Measurements from ENCODE around the gene PNPLA8.

The PNPLA8 gene

DNA sequence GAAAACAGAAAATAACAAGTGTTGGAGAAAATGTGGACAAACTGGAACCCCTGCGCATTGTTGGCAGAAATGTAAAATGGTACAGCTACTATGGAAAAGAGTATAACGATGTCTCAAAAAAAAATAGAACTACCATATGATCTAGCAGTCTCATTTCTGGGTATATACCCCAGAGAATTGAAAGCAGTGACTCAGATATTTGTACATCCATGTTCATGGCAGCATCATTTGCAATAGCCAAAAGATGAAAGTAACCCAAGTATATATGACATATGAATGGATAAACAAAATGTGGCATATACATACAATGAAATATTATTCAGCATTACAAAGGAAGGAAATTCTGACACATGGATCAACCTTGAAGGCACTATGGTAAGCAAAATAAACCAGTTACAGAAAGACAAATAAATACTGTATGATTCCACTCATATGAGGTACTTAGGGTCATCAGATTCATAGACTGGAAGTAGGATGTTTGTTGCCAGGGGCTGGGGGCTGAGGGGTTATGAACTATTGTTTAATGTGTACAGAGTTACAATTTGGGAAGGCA, 74.6 kb downstream of the PNPLA8 start:
- Histone ChIP-seq H4K20me1 (ENCODE audit: insufficient read depth, low read length, poor library complexity, severe bottlenecking) (no peaks in the 10 kb centered on the region), H3K79me2 (ENCODE audit: insufficient read depth, low read length) (no peaks in the 10 kb centered on the region), H3K9me3 (ENCODE audit: insufficient read depth, low read depth, low read length) (no peaks in the 10 kb centered on the region), H3F3A (ENCODE audit: low read depth) (no peaks in the 10 kb centered on the region), H3K36me3 (ENCODE audit: insufficient read depth, low read length) (no peaks in the 10 kb centered on the region), H3K4me2 (ENCODE audit: low read depth, low read length, poor library complexity, severe bottlenecking) (no peak overlapping the region), H3K4me3 (ENCODE audit: low read length, poor library complexity, severe bottlenecking) (no peak overlapping the region), H2AFZ (ENCODE audit: low read length) (no peak overlapping the region), H3K9ac (ENCODE audit: low read depth, low read length, poor library complexity, severe bottlenecking) (no peak overlapping the region), H3K9me2 (replicated peaks; ENCODE audit: low read depth, low read length) (no peaks in the 10 kb centered on the region), H3K4me1 (ENCODE audit: insufficient read depth, low read length, poor library complexity, severe bottlenecking) (no peaks in the 10 kb centered on the region), H3K27me3 (ENCODE audit: insufficient read depth, low read length, poor library complexity, severe bottlenecking) (no peaks in the 10 kb centered on the region)
- no peak for TF ChIP-seq EZH2phosphoT487 (IDR thresholded peaks at IDR 0.05; ENCODE audit: borderline replicate concordance)
- TF ChIP-seq, protein P1, sequence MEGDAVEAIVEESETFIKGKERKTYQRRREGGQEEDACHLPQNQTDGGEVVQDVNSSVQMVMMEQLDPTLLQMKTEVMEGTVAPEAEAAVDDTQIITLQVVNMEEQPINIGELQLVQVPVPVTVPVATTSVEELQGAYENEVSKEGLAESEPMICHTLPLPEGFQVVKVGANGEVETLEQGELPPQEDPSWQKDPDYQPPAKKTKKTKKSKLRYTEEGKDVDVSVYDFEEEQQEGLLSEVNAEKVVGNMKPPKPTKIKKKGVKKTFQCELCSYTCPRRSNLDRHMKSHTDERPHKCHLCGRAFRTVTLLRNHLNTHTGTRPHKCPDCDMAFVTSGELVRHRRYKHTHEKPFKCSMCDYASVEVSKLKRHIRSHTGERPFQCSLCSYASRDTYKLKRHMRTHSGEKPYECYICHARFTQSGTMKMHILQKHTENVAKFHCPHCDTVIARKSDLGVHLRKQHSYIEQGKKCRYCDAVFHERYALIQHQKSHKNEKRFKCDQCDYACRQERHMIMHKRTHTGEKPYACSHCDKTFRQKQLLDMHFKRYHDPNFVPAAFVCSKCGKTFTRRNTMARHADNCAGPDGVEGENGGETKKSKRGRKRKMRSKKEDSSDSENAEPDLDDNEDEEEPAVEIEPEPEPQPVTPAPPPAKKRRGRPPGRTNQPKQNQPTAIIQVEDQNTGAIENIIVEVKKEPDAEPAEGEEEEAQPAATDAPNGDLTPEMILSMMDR (conservative IDR thresholded peaks at IDR 0.05; ENCODE audit: low read length) = no peak

DNA sequence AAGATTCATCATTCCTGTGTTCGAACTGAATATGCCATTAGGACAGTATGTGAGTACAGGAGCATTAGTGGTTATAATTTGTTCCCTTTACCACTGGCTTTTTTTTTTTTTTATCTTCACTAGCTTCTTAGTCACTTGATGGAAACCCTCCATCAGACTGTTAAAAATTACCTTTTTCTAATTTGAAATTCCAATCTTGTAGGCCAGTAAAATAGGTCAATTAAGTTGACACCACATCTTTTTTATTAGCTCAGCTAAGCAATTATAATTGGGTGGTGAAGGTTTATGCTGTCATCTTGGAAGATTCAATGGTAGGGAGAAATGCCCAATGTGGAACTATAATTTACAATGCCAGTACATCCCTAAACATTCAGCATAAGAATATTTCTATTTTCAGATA, 75.8 kb downstream of the PNPLA8 start:
- H4K20me1 ChIP-seq (ENCODE audit: insufficient read depth, low read length, poor library complexity, severe bottlenecking) = no peaks in the 10 kb centered on the region
- H3K27me3 ChIP-seq (ENCODE audit: insufficient read depth, low read length, poor library complexity, severe bottlenecking) = no peaks in the 10 kb centered on the region
- H2AFZ ChIP-seq (ENCODE audit: low read length) = no peak overlapping the region
- no peaks in the 10 kb centered on the region for H3K9me3 ChIP-seq (ENCODE audit: insufficient read depth, low read depth, low read length)
- H3K36me3 ChIP-seq (ENCODE audit: insufficient read depth, low read length) = no peaks in the 10 kb centered on the region
- TF ChIP-seq EZH2phosphoT487 (IDR thresholded peaks at IDR 0.05; ENCODE audit: borderline replicate concordance) = no peak
- TF ChIP-seq, protein P1 (conservative IDR thresholded peaks at IDR 0.05; ENCODE audit: low read length) = no peak
- no peaks in the 10 kb centered on the region for H3K9me2 ChIP-seq (replicated peaks; ENCODE audit: low read depth, low read length)
- no peaks in the 10 kb centered on the region for H3F3A ChIP-seq (ENCODE audit: low read depth)
- H3K79me2 ChIP-seq (ENCODE audit: insufficient read depth, low read length) = no peaks in the 10 kb centered on the region
- H3K4me3 ChIP-seq (ENCODE audit: low read length, poor library complexity, severe bottlenecking) = no peak overlapping the region
- no peaks in the 10 kb centered on the region for H3K4me1 ChIP-seq (ENCODE audit: insufficient read depth, low read length, poor library complexity, severe bottlenecking)
- no peak overlapping the region for H3K4me2 ChIP-seq (ENCODE audit: low read depth, low read length, poor library complexity, severe bottlenecking)
- H3K9ac ChIP-seq (ENCODE audit: low read depth, low read length, poor library complexity, severe bottlenecking) = no peak overlapping the region

DNA sequence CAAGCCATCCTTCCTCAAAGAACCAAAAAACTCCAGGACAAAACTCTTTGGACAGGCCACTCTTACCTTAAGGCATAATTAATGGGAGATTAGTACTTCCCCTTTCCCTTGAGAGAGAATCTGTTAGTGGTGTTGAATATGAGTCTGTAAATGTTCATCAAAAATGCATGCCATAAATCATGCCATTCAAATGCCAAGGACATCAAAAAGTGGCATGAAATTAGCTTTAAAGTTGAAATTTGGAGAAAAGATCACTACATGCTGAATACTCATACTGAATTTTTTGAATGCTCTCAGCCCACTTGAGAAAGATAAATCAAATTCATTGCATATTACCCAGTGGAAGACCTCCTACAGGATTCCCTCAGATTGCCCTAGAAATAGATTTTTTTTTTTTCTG, 76.4 kb downstream of the PNPLA8 start:
- no peak overlapping the region for H3K9ac ChIP-seq (ENCODE audit: low read depth, low read length, poor library complexity, severe bottlenecking)
- H3K79me2 ChIP-seq (ENCODE audit: insufficient read depth, low read length) = no peaks in the 10 kb centered on the region
- H3K9me3 ChIP-seq (ENCODE audit: insufficient read depth, low read depth, low read length) = no peaks in the 10 kb centered on the region
- TF ChIP-seq, protein P1 (conservative IDR thresholded peaks at IDR 0.05; ENCODE audit: low read length) = no peak
- no peak for TF ChIP-seq EZH2phosphoT487 (IDR thresholded peaks at IDR 0.05; ENCODE audit: borderline replicate concordance)
- no peaks in the 10 kb centered on the region for H3K9me2 ChIP-seq (replicated peaks; ENCODE audit: low read depth, low read length)
- no peak overlapping the region for H3K4me2 ChIP-seq (ENCODE audit: low read depth, low read length, poor library complexity, severe bottlenecking)
- no peaks in the 10 kb centered on the region for H3K36me3 ChIP-seq (ENCODE audit: insufficient read depth, low read length)
- H4K20me1 ChIP-seq (ENCODE audit: insufficient read depth, low read length, poor library complexity, severe bottlenecking) = no peaks in the 10 kb centered on the region
- no peaks in the 10 kb centered on the region for H3K4me1 ChIP-seq (ENCODE audit: insufficient read depth, low read length, poor library complexity, severe bottlenecking)
- no peak overlapping the region for H2AFZ ChIP-seq (ENCODE audit: low read length)
- H3F3A ChIP-seq (ENCODE audit: low read depth) = no peaks in the 10 kb centered on the region
- no peaks in the 10 kb centered on the region for H3K27me3 ChIP-seq (ENCODE audit: insufficient read depth, low read length, poor library complexity, severe bottlenecking)
- no peak overlapping the region for H3K4me3 ChIP-seq (ENCODE audit: low read length, poor library complexity, severe bottlenecking)

Data from Loucy (cell line).